DND-41 (cell line): ENCODE measurements around the gene SHD.
A peak's percentile ranks its signal among the peaks of the same experiment; 100 is the strongest.

Source experiments
- ATAC-seq: fragments of 200-7000 bp; cut with Tn5 transposase; 3 replicates; pipeline ENCODE4 v1.9.1; 2021; ENCODE audit warnings: low read depth; ENCODE audit not compliant: insufficient read depth
- DNase-seq: peaks from one replicate; pipeline ENCODE4 v3.0.0-alpha.2; 2020
- H2AFZ ChIP-seq: 2 replicates; pipeline ENCODE4 v1.6.0; 2012; ENCODE audit warnings: low read depth, low read length
- H3K27ac ChIP-seq: 2 replicates; pipeline ENCODE4 v1.5.1; 2012; ENCODE audit warnings: low read length, inconsistent platforms
- H3K27me3 ChIP-seq: fragments of 200-600 bp; sonication (generic); 2 replicates; pipeline ENCODE4 v1.6.0; 2012; ENCODE audit warnings: low read length, mild to moderate bottlenecking, inconsistent platforms; ENCODE audit not compliant: insufficient read depth, poor library complexity
- H3K36me3 ChIP-seq: 2 replicates; pipeline ENCODE4 v1.5.1; 2012; ENCODE audit warnings: low read length, inconsistent platforms; ENCODE audit not compliant: insufficient read depth
- H3K4me1 ChIP-seq: 2 replicates; pipeline ENCODE4 v1.5.1; 2012; ENCODE audit warnings: mild to moderate bottlenecking, low read length; ENCODE audit not compliant: insufficient read depth
- H3K4me2 ChIP-seq: 2 replicates; pipeline ENCODE4 v1.6.0; 2012; ENCODE audit warnings: mild to moderate bottlenecking, moderate library complexity, low read length, inconsistent platforms; ENCODE audit not compliant: insufficient read depth
- H3K4me3 ChIP-seq, 2 experiments: fragments of 200-600 bp in 1 of 2; shearing (Covaris generic) in 1 of 2; 2 replicates each; pipeline ENCODE4 v1.5.1; 2012 to 2016; ENCODE audit warnings: inconsistent platforms in 2 of 2, low read length in 2 of 2, mild to moderate bottlenecking in 2 of 2, low read depth in 1 of 2, moderate library complexity in 1 of 2
- H3K79me2 ChIP-seq: 2 replicates; pipeline ENCODE4 v1.6.0; 2012; ENCODE audit warnings: low read length, inconsistent platforms; ENCODE audit not compliant: insufficient read depth
- H3K9ac ChIP-seq: 2 replicates; pipeline ENCODE4 v1.6.0; 2012; ENCODE audit warnings: low read depth, mild to moderate bottlenecking, inconsistent platforms, low read length, moderate library complexity
- H3K9me3 ChIP-seq: 2 replicates; pipeline ENCODE4 v1.5.1; 2012; ENCODE audit warnings: low read length, moderate library complexity, mild to moderate bottlenecking, inconsistent platforms; ENCODE audit not compliant: insufficient read depth, severe bottlenecking
- H4K20me1 ChIP-seq: 2 replicates; pipeline ENCODE4 v1.6.0; 2012; ENCODE audit warnings: low read length; ENCODE audit not compliant: insufficient read depth
- EZH2 ChIP-seq: IDR thresholded peaks from 3 replicates; pipeline ENCODE4 v1.6.1; 2012; ENCODE audit warnings: borderline replicate concordance, low read depth, mild to moderate bottlenecking, moderate library complexity, low read length, inconsistent platforms; ENCODE audit not compliant: severe bottlenecking
- TF ChIP-seq, protein P1 (sequence below): IDR thresholded peaks from 2 replicates; pipeline ENCODE4 v1.5.1; 2012; ENCODE audit warnings: borderline replicate concordance, low read length, moderate library complexity, mild to moderate bottlenecking; ENCODE audit not compliant: poor library complexity, severe bottlenecking; ENCODE audit errors: extremely low read depth

The SHD gene

GRCh38 chr19:4232614-4233281 is 46.3 kb upstream of the SHD start:
- Histone ChIP-seq H3K9me3 (no peaks in the 10 kb centered on the region), H3K4me2 (no peak overlapping the region), H3K27me3 (peaks cover 10% of the 10 kb centered on the region), H3K36me3 (no peaks in the 10 kb centered on the region), H4K20me1 (no peaks in the 10 kb centered on the region), H2AFZ (no peak overlapping the region), H3K9ac (no peak overlapping the region), H3K4me1 (no peaks in the 10 kb centered on the region), H3K27ac (no peak overlapping the region), H3K79me2 (no peaks in the 10 kb centered on the region), H3K4me3 (no peak overlapping the region)
- DNase-seq (no peak), ATAC-seq (no peak)
- no peak for TF ChIP-seq EZH2
- TF ChIP-seq, protein P1, sequence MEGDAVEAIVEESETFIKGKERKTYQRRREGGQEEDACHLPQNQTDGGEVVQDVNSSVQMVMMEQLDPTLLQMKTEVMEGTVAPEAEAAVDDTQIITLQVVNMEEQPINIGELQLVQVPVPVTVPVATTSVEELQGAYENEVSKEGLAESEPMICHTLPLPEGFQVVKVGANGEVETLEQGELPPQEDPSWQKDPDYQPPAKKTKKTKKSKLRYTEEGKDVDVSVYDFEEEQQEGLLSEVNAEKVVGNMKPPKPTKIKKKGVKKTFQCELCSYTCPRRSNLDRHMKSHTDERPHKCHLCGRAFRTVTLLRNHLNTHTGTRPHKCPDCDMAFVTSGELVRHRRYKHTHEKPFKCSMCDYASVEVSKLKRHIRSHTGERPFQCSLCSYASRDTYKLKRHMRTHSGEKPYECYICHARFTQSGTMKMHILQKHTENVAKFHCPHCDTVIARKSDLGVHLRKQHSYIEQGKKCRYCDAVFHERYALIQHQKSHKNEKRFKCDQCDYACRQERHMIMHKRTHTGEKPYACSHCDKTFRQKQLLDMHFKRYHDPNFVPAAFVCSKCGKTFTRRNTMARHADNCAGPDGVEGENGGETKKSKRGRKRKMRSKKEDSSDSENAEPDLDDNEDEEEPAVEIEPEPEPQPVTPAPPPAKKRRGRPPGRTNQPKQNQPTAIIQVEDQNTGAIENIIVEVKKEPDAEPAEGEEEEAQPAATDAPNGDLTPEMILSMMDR, result no peak

DNA sequence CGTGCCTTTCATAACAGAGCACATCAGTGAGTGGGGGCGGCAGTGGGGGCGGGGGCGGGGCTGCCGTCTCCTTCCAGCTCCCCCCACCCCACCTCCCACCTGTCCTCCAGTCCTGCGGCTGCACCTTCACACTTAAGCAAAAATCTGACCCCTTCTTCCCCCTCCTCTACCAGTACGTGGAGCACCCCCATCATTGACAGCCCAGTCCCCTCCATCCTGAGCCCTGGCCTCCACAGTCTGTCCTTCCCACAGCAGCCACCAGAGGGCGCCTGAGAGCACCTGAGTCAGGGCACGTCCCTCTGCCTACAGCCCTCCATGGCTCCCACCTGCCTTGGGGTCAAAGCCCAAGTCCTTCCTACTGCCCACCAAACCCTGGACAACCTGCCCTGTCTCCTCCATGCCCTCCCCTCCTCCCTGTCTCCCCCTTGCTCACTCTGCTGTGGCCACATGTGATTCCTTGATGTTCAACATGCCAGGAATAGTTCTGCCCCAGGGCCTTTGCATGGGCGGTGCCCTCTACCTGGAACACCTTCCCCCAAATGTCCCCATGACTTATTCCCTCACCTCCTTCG is 45.7 kb upstream of the SHD start:
- H2AFZ ChIP-seq, result no peak overlapping the region
- H4K20me1 ChIP-seq, result no peaks in the 10 kb centered on the region
- peak; percentile 68 for DNase-seq
- H3K36me3 ChIP-seq, result no peaks in the 10 kb centered on the region
- no peaks in the 10 kb centered on the region for H3K79me2 ChIP-seq
- no peak overlapping the region for H3K27ac ChIP-seq
- peak; percentile 77 for ATAC-seq
- no peak overlapping the region for H3K4me2 ChIP-seq
- no peak overlapping the region for H3K9ac ChIP-seq
- H3K4me3 ChIP-seq, result no peak overlapping the region
- H3K4me1 ChIP-seq, result no peaks in the 10 kb centered on the region
- peaks cover 9% of the 10 kb centered on the region for H3K27me3 ChIP-seq
- no peaks in the 10 kb centered on the region for H3K9me3 ChIP-seq
- TF ChIP-seq, protein P1, result peak; percentile 89
- TF ChIP-seq EZH2, result no peak

DNA sequence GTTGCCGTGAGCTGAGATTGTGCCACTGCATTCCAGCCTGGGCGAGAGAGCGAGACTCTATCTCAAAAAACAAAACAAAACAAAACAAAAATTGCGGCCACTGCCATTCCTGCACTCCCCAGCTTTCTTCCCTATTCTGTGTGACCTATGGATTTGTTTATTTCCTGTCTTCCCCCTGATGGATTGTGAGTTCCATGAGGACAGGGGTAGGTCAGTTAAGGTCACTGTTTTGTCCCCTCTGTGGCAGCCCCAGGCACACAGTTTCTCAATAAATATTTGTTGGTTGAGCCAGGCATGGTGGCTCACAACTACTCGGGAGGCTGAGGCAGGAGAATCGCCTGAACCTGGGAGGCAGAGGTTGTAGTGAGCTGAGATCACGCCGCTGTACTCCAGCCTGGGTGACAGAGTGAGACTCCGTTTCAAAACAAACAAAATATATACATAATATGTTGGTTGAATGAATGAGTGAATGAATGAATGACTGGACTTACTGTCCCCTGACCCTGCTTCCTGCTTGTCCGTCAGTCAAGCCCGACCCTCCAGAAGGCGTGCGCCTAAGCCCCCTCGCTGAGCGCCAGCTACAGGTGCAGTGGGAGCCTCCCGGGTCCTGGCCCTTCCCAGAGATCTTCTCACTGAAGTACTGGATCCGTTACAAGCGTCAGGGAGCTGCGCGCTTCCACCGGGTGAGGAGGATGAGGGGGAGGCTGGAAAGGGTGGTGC is 44.8 kb upstream of the SHD start:
- Histone ChIP-seq H3K9ac (no peak overlapping the region), H4K20me1 (no peaks in the 10 kb centered on the region), H3K79me2 (no peaks in the 10 kb centered on the region), H3K4me3 (no peak overlapping the region), H3K4me1 (no peaks in the 10 kb centered on the region), H3K27ac (no peak overlapping the region), H2AFZ (no peak overlapping the region), H3K9me3 (no peaks in the 10 kb centered on the region), H3K36me3 (no peaks in the 10 kb centered on the region), H3K27me3 (no peaks in the 10 kb centered on the region), H3K4me2 (no peak overlapping the region)
- DNase-seq, result no peak
- TF ChIP-seq, protein P1, result no peak
- TF ChIP-seq EZH2, result no peak
- ATAC-seq, result no peak
